A673 (cell line): ENCODE results near the gene CACNA1G. TPM values are rescaled to one million over a fixed set of nuclear protein-coding genes. Genes with fewer than 3 reads are reported as not detected.

Source experiments
- BruUV-seq: library from RNA; stranded (reverse); fragments of 400-500 nt; replicated peaks from 2 replicates; lab custom pipeline; 2021; lab: Mats Ljungman, UMichigan
- CTCF ChIA-PET: fragments of 300-600 bp; sonication (Branson Sonifier 250); formaldehyde crosslinking; loops from one replicate; lab custom pipeline; 2022; ENCODE audit warnings: antibody characterized with exemption; lab: Charles Lee
- POLR2A ChIA-PET: fragments of 300-600 bp; sonication (Branson Sonifier 250); formaldehyde crosslinking; loops from one replicate; lab custom pipeline; 2022; ENCODE audit warnings: antibody characterized with exemption; ENCODE audit not compliant: low non-redundant PET; lab: Charles Lee
- DNase-seq: peaks from one replicate; pipeline ENCODE4 v3.0.0-alpha.2; 2015; ENCODE audit warnings: low spot score
- H3K27ac ChIP-seq: fragments of 200-600 bp; sonication (generic); 2 replicates; pipeline ENCODE4 v1.5.1; 2016; ENCODE audit warnings: mixed run types, low read depth, mild to moderate bottlenecking, mixed read lengths, antibody characterized with exemption, low read length; ENCODE audit not compliant: poor library complexity, severe bottlenecking
- H3K27me3 ChIP-seq: fragments of 200-600 bp; sonication (generic); replicated peaks from 2 replicates; pipeline ENCODE4 v1.6.1; 2017; ENCODE audit warnings: mixed run types, low read depth, mild to moderate bottlenecking, mixed read lengths, antibody characterized with exemption, low read length; ENCODE audit not compliant: insufficient read depth, poor library complexity
- H3K36me3 ChIP-seq: fragments of 200-600 bp; sonication (generic); 2 replicates; pipeline ENCODE4 v1.6.1; 2016; ENCODE audit warnings: mixed run types, mild to moderate bottlenecking, mixed read lengths, antibody characterized with exemption, low read length; ENCODE audit not compliant: insufficient read depth, poor library complexity, severe bottlenecking
- H3K4me1 ChIP-seq: fragments of 200-600 bp; sonication (generic); 2 replicates; pipeline ENCODE4 v1.6.1; 2017; ENCODE audit warnings: mixed run types, mild to moderate bottlenecking, mixed read lengths, antibody characterized with exemption, low read length; ENCODE audit not compliant: insufficient read depth, poor library complexity, severe bottlenecking
- H3K4me3 ChIP-seq: fragments of 200-600 bp; sonication (generic); 2 replicates; pipeline ENCODE4 v1.5.1; 2016; ENCODE audit warnings: low read depth, mixed run types, mild to moderate bottlenecking, mixed read lengths, low read length; ENCODE audit not compliant: poor library complexity, severe bottlenecking
- H3K9me3 ChIP-seq: fragments of 200-600 bp; sonication (generic); 2 replicates; pipeline ENCODE4 v1.6.1; 2016; ENCODE audit warnings: mixed run types, low read depth, mild to moderate bottlenecking, mixed read lengths, antibody characterized with exemption, low read length; ENCODE audit not compliant: poor library complexity, severe bottlenecking
- EZH2 ChIP-seq: fragments of 200-600 bp; sonication (generic); IDR thresholded peaks from 2 replicates; pipeline ENCODE4 v1.6.1; 2017; ENCODE audit warnings: borderline replicate concordance, low read depth, mild to moderate bottlenecking, mixed read lengths, antibody characterized with exemption, low read length; ENCODE audit not compliant: poor library complexity, severe bottlenecking
- intact Hi-C: fragments of 100-400 bp; cut with micrococcal nuclease; formaldehyde crosslinking; loops from one replicate; pipeline ENCODE4 v1.10.0; 2022; ENCODE audit not compliant: unreplicated experiment
- total RNA-seq: library from RNA; stranded (reverse); gene quantifications from 2 replicates; pipeline ENCODE4 v1.2.3, GENCODE V29; 2021
- TF ChIP-seq, protein P1 (sequence below): fragments of 300-800, 200-600 bp; sonication (generic); conservative IDR thresholded peaks from 2 replicates; pipeline ENCODE4 v1.5.1; 2017; ENCODE audit warnings: low read depth, mild to moderate bottlenecking, antibody characterized with exemption, low read length, moderate library complexity, mixed read lengths

The CACNA1G gene
- total RNA-seq, 1 experiment from 2014 or later: 7.1 TPM

GRCh38 chr17:50633683-50634082 lies 73.2 kb downstream of the CACNA1G start:
- TF ChIP-seq, protein P1, sequence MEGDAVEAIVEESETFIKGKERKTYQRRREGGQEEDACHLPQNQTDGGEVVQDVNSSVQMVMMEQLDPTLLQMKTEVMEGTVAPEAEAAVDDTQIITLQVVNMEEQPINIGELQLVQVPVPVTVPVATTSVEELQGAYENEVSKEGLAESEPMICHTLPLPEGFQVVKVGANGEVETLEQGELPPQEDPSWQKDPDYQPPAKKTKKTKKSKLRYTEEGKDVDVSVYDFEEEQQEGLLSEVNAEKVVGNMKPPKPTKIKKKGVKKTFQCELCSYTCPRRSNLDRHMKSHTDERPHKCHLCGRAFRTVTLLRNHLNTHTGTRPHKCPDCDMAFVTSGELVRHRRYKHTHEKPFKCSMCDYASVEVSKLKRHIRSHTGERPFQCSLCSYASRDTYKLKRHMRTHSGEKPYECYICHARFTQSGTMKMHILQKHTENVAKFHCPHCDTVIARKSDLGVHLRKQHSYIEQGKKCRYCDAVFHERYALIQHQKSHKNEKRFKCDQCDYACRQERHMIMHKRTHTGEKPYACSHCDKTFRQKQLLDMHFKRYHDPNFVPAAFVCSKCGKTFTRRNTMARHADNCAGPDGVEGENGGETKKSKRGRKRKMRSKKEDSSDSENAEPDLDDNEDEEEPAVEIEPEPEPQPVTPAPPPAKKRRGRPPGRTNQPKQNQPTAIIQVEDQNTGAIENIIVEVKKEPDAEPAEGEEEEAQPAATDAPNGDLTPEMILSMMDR: no peak
- no peak for TF ChIP-seq EZH2
- Histone ChIP-seq H3K4me3 (no peak overlapping the region), H3K9me3 (no peaks in the 10 kb centered on the region), H3K36me3 (no peaks in the 10 kb centered on the region), H3K27me3 (no peaks in the 10 kb centered on the region), H3K27ac (no peak overlapping the region), H3K4me1 (peaks cover 21% of the 10 kb centered on the region)
- CTCF ChIA-PET: no interaction called here
- POLR2A ChIA-PET: no interaction called here
- DNase-seq: no peak
- intact Hi-C loops: no loop called here
- no TSS peak for BruUV-seq

- no peak for DNase-seq
- TF ChIP-seq, protein P1: no peak
- TF ChIP-seq EZH2: peak; percentile 35
- POLR2A ChIA-PET: no interaction called here
- intact Hi-C loops: no loop called here
- Histone ChIP-seq H3K36me3 (no peaks in the 10 kb centered on the region), H3K27me3 (no peaks in the 10 kb centered on the region), H3K9me3 (no peaks in the 10 kb centered on the region), H3K4me3 (peak within 1 kb of the TSS; percentile 45), H3K4me1 (peaks cover 28% of the 10 kb centered on the region), H3K27ac (no peak within 1 kb of the TSS)
- CTCF ChIA-PET: no interaction called here
- no TSS peak for BruUV-seq
Measured at GRCh38 chr17:50634224-50634914, 73.9 kb downstream of the CACNA1G start, which contains the start of gene ABCC3. TSS of gene ABCC3 (plus strand) at chr17:50634881. CDS start at chr17:50634937, 56 bp downstream.

- intact Hi-C loops: no loop called here
- no peaks in the 10 kb centered on the region for H3K36me3 ChIP-seq
- peaks cover 35% of the 10 kb centered on the region for H3K4me1 ChIP-seq
- BruUV-seq: no TSS peak
- peak overlapping the region; percentile 45 for H3K4me3 ChIP-seq
- no peaks in the 10 kb centered on the region for H3K27me3 ChIP-seq
- H3K9me3 ChIP-seq: no peaks in the 10 kb centered on the region
- no peak for DNase-seq
- no peak overlapping the region for H3K27ac ChIP-seq
- TF ChIP-seq, protein P1: no peak
- TF ChIP-seq EZH2: peak; percentile 28
- ChIA-PET CTCF (no interaction called here), POLR2A (no interaction called here)
Measured at GRCh38 chr17:50634915-50635731, 74.6 kb downstream of the CACNA1G start.
